ENCODE data around the gene UTP25. TPM values are rescaled to one million over a fixed set of nuclear protein-coding genes. Genes with fewer than 3 reads are reported as not detected.

Gene UTP25
- total and polyA plus RNA-seq, 2 of the 4 experiments (the other 2 are of a cell fraction) = 7.1 to 17.4 TPM

- H2BK15ac ChIP-seq (ENCODE audit: low read depth, low read length) = no peak within 1 kb of the TSS; the same call in 2 of the 3 replicates
- peak within 1 kb of the TSS; percentile 84 to 99 for H4K8ac ChIP-seq (ENCODE audit: low read depth in 2 of 2, low read length in 2 of 2)
- peak within 1 kb of the TSS; percentile 7; the same call in 1 of the 2 replicates for H2BK20ac ChIP-seq (ENCODE audit: low read depth, low read length)
- POLR2A ChIA-PET (ENCODE audit: unreplicated experiment) = no interaction called here
- in situ Hi-C loops (cut with MboI; ENCODE audit: low sequenced_read_pairs) = no loop called here
- H3K9ac ChIP-seq (ENCODE audit: low read depth, low read length) = peak within 1 kb of the TSS; percentile 93
- peak within 1 kb of the TSS; percentile 73 for H3K27ac ChIP-seq (ENCODE audit: insufficient read depth, low read length)
- peak within 1 kb of the TSS; percentile 99 for H4K5ac ChIP-seq (ENCODE audit: low read depth, low read length)
- H4K91ac ChIP-seq (ENCODE audit: insufficient read depth, low read depth, low read length) = peak within 1 kb of the TSS; percentile 82
- ATAC-seq (ENCODE audit: low read depth) = peak; percentile 99
- H2AK9ac ChIP-seq (replicated peaks; ENCODE audit: low read depth, low read length, poor library complexity) = peak within 1 kb of the TSS; percentile 67
- H3K9me1 ChIP-seq (ENCODE audit: insufficient read depth, low read length) = peaks cover 8% of the 10 kb centered on the region; the same call in 1 of the 2 replicates
- CTCF ChIA-PET = no interaction called here
- H3K79me1 ChIP-seq (ENCODE audit: low read depth in 1 of 2, low read length in 2 of 2) = peaks cover 7 to 20% of the 10 kb centered on the region in 2 experiments; a peak in 3 of 4 replicates
- no peaks in the 10 kb centered on the region for H3K36me3 ChIP-seq (ENCODE audit: control insufficient read depth, insufficient read depth, low read length)
- peak within 1 kb of the TSS; percentile 93 for H2AFZ ChIP-seq (replicated peaks; ENCODE audit: low read length, poor library complexity)
- 0% methylated on average over 20 of the region's 48 CpGs; no CpG with 5 or more reads in 1 of the 2 experiments for WGBS, 2 experiments (ENCODE audit: extremely low coverage in 2 of 2, insufficient read length in 1 of 2)
- H3K4me3 ChIP-seq (ENCODE audit: insufficient read depth, low read depth, low read length) = peak within 1 kb of the TSS; percentile 80
- no peaks in the 10 kb centered on the region for H4K20me1 ChIP-seq (ENCODE audit: insufficient read depth, low read length)
- H3K4me2 ChIP-seq (ENCODE audit: low read depth, low read length) = peak within 1 kb of the TSS; percentile 88
- peak within 1 kb of the TSS; percentile 85 for H3K56ac ChIP-seq (ENCODE audit: extremely low read depth, insufficient read depth, low read length)
- dilution Hi-C loops (cut with HindIII; ENCODE audit: low sequenced_read_pairs, unreplicated experiment) = no loop called here
- peak within 1 kb of the TSS; percentile 35; the same call in 1 of the 2 replicates for H2AK5ac ChIP-seq (ENCODE audit: low read depth, low read length)
- intact Hi-C loops (cut with micrococcal nuclease) = no loop called here
- BruUV-seq (replicated peaks) = no TSS peak
- peak within 1 kb of the TSS; percentile 84 for H3K18ac ChIP-seq (ENCODE audit: low read depth, low read length)
- peak within 1 kb of the TSS; percentile 85 for H3K14ac ChIP-seq (replicated peaks; ENCODE audit: low read depth, low read length)
- H3K4me1 ChIP-seq (ENCODE audit: control insufficient read depth, insufficient read depth, low read length) = no peaks in the 10 kb centered on the region; the same call in 1 of the 2 replicates
- H3K23ac ChIP-seq (ENCODE audit: low read depth, low read length) = peak within 1 kb of the TSS; percentile 25; the same call in 1 of the 2 replicates
- peak; percentile 97 for DNase-seq
- H3K4ac ChIP-seq (ENCODE audit: low read depth, low read length) = peak within 1 kb of the TSS; percentile 89
- peak within 1 kb of the TSS; percentile 28; the same call in 1 of the 2 replicates for H2BK120ac ChIP-seq (ENCODE audit: low read depth, low read length)
- H3K27me3 ChIP-seq (ENCODE audit: control insufficient read depth, insufficient read depth, low read length) = no peaks in the 10 kb centered on the region
- H2BK5ac ChIP-seq (ENCODE audit: low read depth, low read length, poor library complexity, severe bottlenecking) = peak within 1 kb of the TSS; percentile 57
- H3K9me3 ChIP-seq (ENCODE audit: control insufficient read depth, insufficient read depth, low read length) = no peaks in the 10 kb centered on the region
- 0 out of 2 replicates have a peak, but pooled peaks have one; percentile 31 for TF ChIP-seq ELK1 (IDR thresholded peaks at IDR 0.05; ENCODE audit: borderline replicate concordance, low read depth, low read length)
- TF ChIP-seq CTCF (conservative IDR thresholded peaks at IDR 0.05; ENCODE audit: low read depth, low read length) = no peak
- no peak for TF ChIP-seq BHLHE40 (IDR thresholded peaks at IDR 0.05; ENCODE audit: low read depth, low read length)
- TF ChIP-seq CHD1 (IDR thresholded peaks at IDR 0.05; ENCODE audit: low read depth, low read length) = no peak
- no peak for TF ChIP-seq SMC3 (IDR thresholded peaks at IDR 0.05; ENCODE audit: low read depth, low read length)
- TF ChIP-seq MAFK (IDR thresholded peaks at IDR 0.05; ENCODE audit: low read depth, low read length) = no peak
- TF ChIP-seq USF2 (IDR thresholded peaks at IDR 0.05; ENCODE audit: low read depth, low read length) = no peak; the same call in 1 of the 2 replicates
- TF ChIP-seq RAD21 (IDR thresholded peaks at IDR 0.05; ENCODE audit: low read length) = no peak
- TF ChIP-seq RFX5 (IDR thresholded peaks at IDR 0.05; ENCODE audit: low read depth, low read length) = 0 out of 2 replicates have a peak, but pooled peaks have one; percentile 21
- 0 out of 2 replicates have a peak, but pooled peaks have one; percentile 48 for TF ChIP-seq MXI1 (IDR thresholded peaks at IDR 0.05; ENCODE audit: borderline replicate concordance, low read depth, low read length)
- TF ChIP-seq NFE2L2 (IDR thresholded peaks at IDR 0.05; ENCODE audit: low read depth, low read length) = no peak
- no peak for TF ChIP-seq RCOR1 (IDR thresholded peaks at IDR 0.05; ENCODE audit: insufficient replicate concordance, low read length)
Measured at GRCh38 chr1:209784265-209785169, 43.3 kb upstream of the UTP25 start, which contains the start of gene C1orf74. Gene C1orf74 (minus strand): TSS chr1:209784559. CDS start chr1:209783634, 925 bp downstream.
